MM.1S (cell line): Measurements from ENCODE around the gene SPRR2G.
"Not testable (repeated sequence)": the region's sequence is repeated elsewhere in the genome, so short reads cannot be mapped to it uniquely, and the experiment has no call there.

ENCODE experiments used
- DNase-seq: peaks from one replicate; pipeline ENCODE4 v3.0.0-alpha.2; 2015
- H2AFZ ChIP-seq: fragments of 300-600 bp; sonication (generic); 2 replicates; pipeline ENCODE4 v1.6.0; 2016; ENCODE audit warnings: antibody characterized with exemption, low read length
- H3F3A ChIP-seq: fragments of 300-600 bp; sonication (generic); 2 replicates; pipeline ENCODE4 v1.6.1; 2016; ENCODE audit warnings: mild to moderate bottlenecking, antibody characterized with exemption, low read length, moderate library complexity, mixed read lengths; ENCODE audit not compliant: insufficient read depth
- H3K27ac ChIP-seq: fragments of 300-600 bp; sonication (generic); 2 replicates; pipeline ENCODE4 v1.5.1; 2016; ENCODE audit warnings: mild to moderate bottlenecking, low read length
- H3K27me3 ChIP-seq: fragments of 300-600 bp; sonication (generic); replicated peaks from 2 replicates; pipeline ENCODE4 v1.6.0; 2016; ENCODE audit warnings: low read length; ENCODE audit not compliant: insufficient read depth
- H3K36me3 ChIP-seq: fragments of 300-600 bp; sonication (generic); replicated peaks from 2 replicates; pipeline ENCODE4 v1.6.1; 2016; ENCODE audit warnings: mild to moderate bottlenecking, low read length, mixed read lengths; ENCODE audit not compliant: insufficient read depth
- H3K4me1 ChIP-seq: fragments of 300-600 bp; sonication (generic); 2 replicates; pipeline ENCODE4 v1.6.1; 2016; ENCODE audit warnings: low read length, mixed read lengths
- H3K4me2 ChIP-seq: fragments of 300-600 bp; sonication (generic); 2 replicates; pipeline ENCODE4 v1.6.0; 2016; ENCODE audit warnings: low read depth, low read length
- H3K4me3 ChIP-seq: fragments of 300-600 bp; sonication (generic); 2 replicates; pipeline ENCODE4 v1.5.1; 2016; ENCODE audit warnings: low read length, mixed read lengths
- H3K79me2 ChIP-seq: fragments of 300-600 bp; sonication (generic); 2 replicates; pipeline ENCODE4 v1.6.1; 2016; ENCODE audit warnings: mixed run types, low read length, mixed read lengths
- H3K9ac ChIP-seq: fragments of 300-600 bp; sonication (generic); 2 replicates; pipeline ENCODE4 v1.6.1; 2016; ENCODE audit warnings: low read length, mixed read lengths
- H3K9me2 ChIP-seq: fragments of 300-600 bp; sonication (generic); replicated peaks from 2 replicates; pipeline ENCODE4 v1.6.1; 2016; ENCODE audit warnings: mild to moderate bottlenecking, low read length, mixed read lengths; ENCODE audit not compliant: insufficient read depth
- H3K9me3 ChIP-seq: fragments of 300-600 bp; sonication (generic); replicated peaks from 2 replicates; pipeline ENCODE4 v1.6.1; 2016; ENCODE audit warnings: mild to moderate bottlenecking, low read length, mixed read lengths; ENCODE audit not compliant: insufficient read depth
- H4K20me1 ChIP-seq: fragments of 300-600 bp; sonication (generic); 2 replicates; pipeline ENCODE4 v1.6.1; 2016; ENCODE audit warnings: mild to moderate bottlenecking, low read length, moderate library complexity, mixed read lengths; ENCODE audit not compliant: insufficient read depth
- EZH2 ChIP-seq: fragments of 300-600 bp; sonication (generic); optimal IDR thresholded peaks from 2 replicates; pipeline ENCODE3; 2017; ENCODE audit warnings: low read depth, mild to moderate bottlenecking, antibody characterized with exemption, low read length, mixed read lengths
- EZH2phosphoT487 ChIP-seq: fragments of 300-600 bp; sonication (generic); IDR thresholded peaks from 2 replicates; pipeline ENCODE4 v1.6.1; 2018; ENCODE audit warnings: antibody characterized with exemption, low read length
- TF ChIP-seq, protein P1 (sequence below): fragments of 300-600 bp; sonication (generic); IDR thresholded peaks from 2 replicates; pipeline ENCODE4 v1.5.1; 2016; ENCODE audit warnings: antibody characterized with exemption, low read length, mixed read lengths

The SPRR2G gene

DNA sequence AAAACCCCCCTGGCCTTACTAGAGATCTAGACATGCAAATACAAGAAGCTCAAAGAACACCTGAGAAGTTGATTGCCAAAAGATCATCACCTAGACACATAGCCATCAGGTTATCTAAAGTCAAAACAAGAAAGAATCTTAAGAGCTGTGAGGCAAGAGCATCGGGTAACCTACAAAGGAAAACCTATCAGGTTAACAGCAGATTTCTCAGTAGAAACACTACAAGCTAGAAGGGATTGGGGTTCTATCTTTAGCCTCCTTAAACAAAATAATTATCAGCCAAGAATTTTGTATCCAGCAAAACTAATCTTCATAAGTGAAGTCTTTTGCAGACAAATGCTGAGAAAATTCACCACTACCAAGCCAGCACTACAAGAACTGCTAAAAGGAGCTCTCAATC lies 25.2 kb downstream of the SPRR2G start:
- H3K4me1 ChIP-seq: peaks cover 12% of the 10 kb centered on the region; the same call in 1 of the 2 replicates
- H4K20me1 ChIP-seq: no peaks in the 10 kb centered on the region
- H3K9me2 ChIP-seq: no peaks in the 10 kb centered on the region
- no peak overlapping the region for H3K4me2 ChIP-seq
- H3K36me3 ChIP-seq: no peaks in the 10 kb centered on the region; the same call in 1 of the 2 replicates
- H2AFZ ChIP-seq: no peak overlapping the region
- no peak overlapping the region for H3K9ac ChIP-seq
- H3K9me3 ChIP-seq: no peaks in the 10 kb centered on the region
- H3K27me3 ChIP-seq: no peaks in the 10 kb centered on the region
- no peak for DNase-seq
- H3F3A ChIP-seq: no peaks in the 10 kb centered on the region
- H3K27ac ChIP-seq: no peak overlapping the region
- H3K4me3 ChIP-seq: no peak overlapping the region
- TF ChIP-seq, protein P1, sequence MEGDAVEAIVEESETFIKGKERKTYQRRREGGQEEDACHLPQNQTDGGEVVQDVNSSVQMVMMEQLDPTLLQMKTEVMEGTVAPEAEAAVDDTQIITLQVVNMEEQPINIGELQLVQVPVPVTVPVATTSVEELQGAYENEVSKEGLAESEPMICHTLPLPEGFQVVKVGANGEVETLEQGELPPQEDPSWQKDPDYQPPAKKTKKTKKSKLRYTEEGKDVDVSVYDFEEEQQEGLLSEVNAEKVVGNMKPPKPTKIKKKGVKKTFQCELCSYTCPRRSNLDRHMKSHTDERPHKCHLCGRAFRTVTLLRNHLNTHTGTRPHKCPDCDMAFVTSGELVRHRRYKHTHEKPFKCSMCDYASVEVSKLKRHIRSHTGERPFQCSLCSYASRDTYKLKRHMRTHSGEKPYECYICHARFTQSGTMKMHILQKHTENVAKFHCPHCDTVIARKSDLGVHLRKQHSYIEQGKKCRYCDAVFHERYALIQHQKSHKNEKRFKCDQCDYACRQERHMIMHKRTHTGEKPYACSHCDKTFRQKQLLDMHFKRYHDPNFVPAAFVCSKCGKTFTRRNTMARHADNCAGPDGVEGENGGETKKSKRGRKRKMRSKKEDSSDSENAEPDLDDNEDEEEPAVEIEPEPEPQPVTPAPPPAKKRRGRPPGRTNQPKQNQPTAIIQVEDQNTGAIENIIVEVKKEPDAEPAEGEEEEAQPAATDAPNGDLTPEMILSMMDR: no peak
- TF ChIP-seq EZH2 (no peak), EZH2phosphoT487 (no peak)
- no peaks in the 10 kb centered on the region for H3K79me2 ChIP-seq

DNA sequence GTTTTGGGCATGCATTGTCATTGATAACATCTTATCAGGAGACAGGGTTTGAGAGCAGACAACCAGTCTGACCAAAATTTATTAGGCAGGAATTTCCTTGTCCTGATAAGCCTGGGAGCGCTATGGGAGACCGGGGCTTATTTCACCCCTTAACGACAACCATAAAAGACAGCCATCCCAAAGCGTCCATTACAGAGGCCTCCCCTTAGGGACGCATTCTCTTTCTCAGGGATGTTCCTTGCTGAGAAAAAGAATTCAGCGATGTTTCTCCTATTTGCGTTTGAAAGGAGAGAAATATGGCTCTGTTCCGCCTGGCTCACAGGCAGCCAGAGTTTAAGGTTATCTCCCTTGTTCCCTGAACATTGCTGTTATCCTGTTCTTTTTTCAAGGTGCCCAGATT lies 26.9 kb downstream of the SPRR2G start:
- H3K27ac ChIP-seq, H3K4me2 ChIP-seq: not testable (repeated sequence)

DNA sequence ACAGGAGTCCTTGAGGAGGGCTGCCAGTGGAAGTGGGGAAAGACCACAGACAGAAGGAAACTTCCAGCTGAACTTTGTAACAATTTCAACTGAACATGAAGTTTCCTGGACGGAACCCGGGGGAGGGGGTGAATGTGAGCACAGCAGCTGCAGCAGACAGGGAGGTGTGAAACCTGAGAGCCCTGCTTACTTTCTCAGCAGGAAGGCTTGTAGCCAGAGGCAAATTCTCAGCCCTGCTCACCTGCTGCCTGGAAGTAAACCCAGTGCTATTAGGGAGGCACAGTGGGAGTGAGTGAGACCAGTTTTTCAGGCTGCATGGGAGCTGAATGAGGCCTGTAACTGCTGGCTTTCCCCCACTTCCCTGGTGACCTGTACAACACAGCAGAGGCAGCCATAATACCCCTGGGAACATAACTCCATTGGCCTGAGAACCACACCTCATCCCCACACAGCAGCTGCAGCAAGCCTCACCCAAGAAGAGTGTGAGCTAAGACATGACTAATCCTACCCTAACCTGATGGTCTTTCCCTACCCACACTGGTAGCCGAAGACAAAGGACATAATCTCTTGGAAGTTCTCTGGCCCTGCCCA lies 27.8 kb downstream of the SPRR2G start:
- Histone ChIP-seq H3K79me2 (no peaks in the 10 kb centered on the region), H2AFZ (no peak overlapping the region), H3K9ac (no peak overlapping the region), H3K4me1 (peaks cover 12% of the 10 kb centered on the region; the same call in 1 of the 2 replicates), H3K27ac (peak overlapping the region; percentile 0; the same call in 1 of the 2 replicates), H3K4me2 (no peak overlapping the region), H3F3A (no peaks in the 10 kb centered on the region), H3K9me3 (no peaks in the 10 kb centered on the region), H3K4me3 (no peak overlapping the region), H4K20me1 (no peaks in the 10 kb centered on the region), H3K9me2 (no peaks in the 10 kb centered on the region), H3K27me3 (no peaks in the 10 kb centered on the region), H3K36me3 (no peaks in the 10 kb centered on the region; the same call in 1 of the 2 replicates)
- TF ChIP-seq EZH2phosphoT487 (no peak), EZH2 (no peak)
- TF ChIP-seq, protein P1: no peak
- DNase-seq: peak; percentile 86

More for the DNA sequence above, 26.9 kb downstream of the SPRR2G start:
- H3K9ac ChIP-seq, H3K9me2 ChIP-seq, H2AFZ ChIP-seq, DNase-seq, H3K79me2 ChIP-seq, H3F3A ChIP-seq, H4K20me1 ChIP-seq, H3K36me3 ChIP-seq, H3K9me3 ChIP-seq, H3K27me3 ChIP-seq, H3K4me3 ChIP-seq: not testable (repeated sequence)
- H3K4me1 ChIP-seq: peaks cover 12% of the 10 kb centered on the region; the same call in 1 of the 2 replicates

- Histone ChIP-seq H3K9ac (no peak overlapping the region), H3K27me3 (no peaks in the 10 kb centered on the region), H3K9me3 (no peaks in the 10 kb centered on the region), H3K4me1 (peaks cover 12% of the 10 kb centered on the region; the same call in 1 of the 2 replicates), H3K27ac (no peak overlapping the region), H3K4me3 (no peak overlapping the region), H3K9me2 (no peaks in the 10 kb centered on the region), H3K4me2 (no peak overlapping the region), H4K20me1 (no peaks in the 10 kb centered on the region), H2AFZ (no peak overlapping the region), H3K79me2 (no peaks in the 10 kb centered on the region), H3F3A (no peaks in the 10 kb centered on the region), H3K36me3 (no peaks in the 10 kb centered on the region; the same call in 1 of the 2 replicates)
- no peak for TF ChIP-seq EZH2
- no peak for TF ChIP-seq EZH2phosphoT487
- TF ChIP-seq, protein P1: no peak
- no peak for DNase-seq
Measured at GRCh38 chr1:153120945-153121344, 29.7 kb downstream of the SPRR2G start.
